ENCODE results near the gene SPEN. TPM values are rescaled to one million over a fixed set of nuclear protein-coding genes. Genes with fewer than 3 reads are reported as not detected.
"Not testable (repeated sequence)": the region's sequence is repeated elsewhere in the genome, so short reads cannot be mapped to it uniquely, and the experiment has no call there.

SPEN gene
- total and polyA plus RNA-seq, 9 of the 15 experiments (the other 6 are each of a cell fraction or from before 2014, with no cell fraction given): 5.7 to 87.5 (median 27.2) TPM

GRCh38 chr1:15923241-15923640 lies 75.7 kb downstream of the SPEN start (continued):
- no peak for TF ChIP-seq REST (IDR thresholded peaks at IDR 0.05; ENCODE audit: borderline replicate concordance)
- no peak for TF ChIP-seq REST (CRISPR knock-in tag; IDR thresholded peaks at IDR 0.05; ENCODE audit: low read depth)
- TF ChIP-seq MTA2 (IDR thresholded peaks at IDR 0.05; ENCODE audit: low read depth): no peak
- no peak for TF ChIP-seq MED1 (CRISPR knock-in tag; IDR thresholded peaks at IDR 0.05; ENCODE audit: borderline replicate concordance)

- H3K4me2 ChIP-seq (ENCODE audit: insufficient read depth, low read length); H3K9me1 ChIP-seq (ENCODE audit: control insufficient read depth, insufficient read depth, low read length); intact Hi-C loops (cut with micrococcal nuclease); H3K4me1 ChIP-seq (replicated peaks in 1 of 2; ENCODE audit: control insufficient read depth in 2 of 2, insufficient read depth in 2 of 2, low read length in 2 of 2); H3K79me2 ChIP-seq (ENCODE audit: control insufficient read depth, insufficient read depth, low read length); in situ Hi-C loops (cut with MboI); H4K20me1 ChIP-seq (replicated peaks; ENCODE audit: control insufficient read depth, insufficient read depth, low read length); H3K9ac ChIP-seq (ENCODE audit: insufficient read depth in 1 of 2, low read depth in 2 of 2, low read length in 2 of 2); CTCF ChIA-PET (ENCODE audit: low intra/inter-chr PET ratio); BruUV-seq (replicated peaks); H2AFZ ChIP-seq (ENCODE audit: low read depth, low read length); DNase-seq (ENCODE audit: extremely low read depth in 1 of 4, low spot score in 3 of 4); H3K4me3 ChIP-seq; H3K27ac ChIP-seq (ENCODE audit: extremely low read depth, low read depth, low read length); H3K27me3 ChIP-seq (ENCODE audit: control insufficient read depth in 2 of 2, insufficient read depth in 2 of 2, low read length in 2 of 2); H3K9me3 ChIP-seq (replicated peaks; ENCODE audit: control insufficient read depth, insufficient read depth, low read depth, low read length); FAIRE-seq; ATAC-seq: not testable (repeated sequence)
- WGBS (ENCODE audit: insufficient coverage, low coverage, missing lambda C conversion rate): 95% methylated on average over 7 of the region's 8 CpGs
- POLR2A ChIA-PET: interaction anchor here (1.5 to 4.5 kb wide), 2 partner anchors 11 to 27 kb away, joined by 4 to 15 read pairs; no protein-coding TSS in a partner anchor
- H3K36me3 ChIP-seq (ENCODE audit: control insufficient read depth, insufficient read depth, low read length): peaks cover 93% of the 10 kb centered on the region
These were observed 78.9 kb downstream of the SPEN start for GRCh38 chr1:15926448-15926847.

Measured in K562 (cell line).